ENCODE data around the gene CD2BP2.
"Not testable (repeated sequence)": the region's sequence is repeated elsewhere in the genome, so short reads cannot be mapped to it uniquely, and the experiment has no call there.

Gene CD2BP2

GRCh38 chr16:30355144-30355953, at the start of gene CD2BP2:
Gene CD2BP2 (minus strand): TSS chr16:30355308. CDS start chr16:30354681, 627 bp downstream.
- in situ Hi-C loops (cut with MboI; ENCODE audit: low pct_unique_long_range_greater_than_20kb, low sequenced_read_pairs), result loop anchor here (10.0 kb wide), 1 partner anchor 49 kb away; the partner anchor contains the start of gene ZNF771
- DNase-seq, result peak; percentile 98

GRCh38 chr16:30401768-30402425, 46.8 kb upstream of the CD2BP2 start:
- no peak for DNase-seq
- in situ Hi-C loops (cut with MboI; ENCODE audit: low pct_unique_long_range_greater_than_20kb, low sequenced_read_pairs), result loop anchor here (10.0 kb wide), 1 partner anchor 47 kb away; the partner anchor contains the start of gene CD2BP2

GRCh38 chr16:30399435-30400186, 44.5 kb upstream of the CD2BP2 start:
- DNase-seq, result no peak
- in situ Hi-C loops (cut with MboI; ENCODE audit: low pct_unique_long_range_greater_than_20kb, low sequenced_read_pairs), result loop anchor here (10.0 kb wide), 1 partner anchor 45 kb away; the partner anchor contains the start of gene CD2BP2

GRCh38 chr16:30398661-30399434, 43.7 kb upstream of the CD2BP2 start:
- in situ Hi-C loops (cut with MboI; ENCODE audit: low pct_unique_long_range_greater_than_20kb, low sequenced_read_pairs), result no loop called here

GRCh38 chr16:30397776-30398660, 42.9 kb upstream of the CD2BP2 start:
- no peak for DNase-seq
- in situ Hi-C loops (cut with MboI; ENCODE audit: low pct_unique_long_range_greater_than_20kb, low sequenced_read_pairs), result no loop called here

More at GRCh38 chr16:30398661-30399434, 43.7 kb upstream of the CD2BP2 start:
- DNase-seq, result no peak

- in situ Hi-C loops (cut with MboI; ENCODE audit: low pct_unique_long_range_greater_than_20kb, low sequenced_read_pairs), result no loop called here
- DNase-seq, result peak; percentile 45
Measured at GRCh38 chr16:30397056-30397455, 41.9 kb upstream of the CD2BP2 start.

GRCh38 chr16:30396627-30397026, 41.5 kb upstream of the CD2BP2 start:
- in situ Hi-C loops (cut with MboI; ENCODE audit: low pct_unique_long_range_greater_than_20kb, low sequenced_read_pairs); DNase-seq: not testable (repeated sequence)

- in situ Hi-C loops (cut with MboI; ENCODE audit: low pct_unique_long_range_greater_than_20kb, low sequenced_read_pairs), result no loop called here
- DNase-seq, result peak; percentile 59
Measured at GRCh38 chr16:30395992-30396585, 41.0 kb upstream of the CD2BP2 start.

GRCh38 chr16:30395155-30395991, 40.3 kb upstream of the CD2BP2 start, which contains the start of gene ZNF48:
Gene ZNF48 (plus strand): TSS chr16:30395420. CDS start chr16:30395795, 375 bp downstream.
- in situ Hi-C loops (cut with MboI; ENCODE audit: low pct_unique_long_range_greater_than_20kb, low sequenced_read_pairs), result no loop called here
- DNase-seq, result peak; percentile 88

GRCh38 chr16:30394592-30395154, 39.6 kb upstream of the CD2BP2 start:
- in situ Hi-C loops (cut with MboI; ENCODE audit: low pct_unique_long_range_greater_than_20kb, low sequenced_read_pairs), result no loop called here
- DNase-seq, result no peak

- no peak for DNase-seq
- in situ Hi-C loops (cut with MboI; ENCODE audit: low pct_unique_long_range_greater_than_20kb, low sequenced_read_pairs), result no loop called here
Measured at GRCh38 chr16:30383521-30383920, 28.4 kb upstream of the CD2BP2 start.

GRCh38 chr16:30382111-30382881, 27.2 kb upstream of the CD2BP2 start, which contains the start of gene SEPTIN1:
Gene SEPTIN1 (minus strand): TSS chr16:30382561. CDS start chr16:30382542, 19 bp downstream.
- peak; percentile 53 for DNase-seq
- in situ Hi-C loops (cut with MboI; ENCODE audit: low pct_unique_long_range_greater_than_20kb, low sequenced_read_pairs), result no loop called here

GRCh38 chr16:30381291-30382041, 26.4 kb upstream of the CD2BP2 start:
- DNase-seq, result no peak
- in situ Hi-C loops (cut with MboI; ENCODE audit: low pct_unique_long_range_greater_than_20kb, low sequenced_read_pairs), result no loop called here

- in situ Hi-C loops (cut with MboI; ENCODE audit: low pct_unique_long_range_greater_than_20kb, low sequenced_read_pairs), result no loop called here
- no peak for DNase-seq
Measured at GRCh38 chr16:30380803-30381208, 25.7 kb upstream of the CD2BP2 start.

Data from KBM-7 (cell line).